Lower leg skin (tissue), 3 donors: ENCODE measurements around the gene TMEM135.

Source experiments
- POLR2A ChIP-seq, 2 donors: fragments of 450-650 bp; IDR thresholded peaks; one replicate each; pipeline ENCODE4 v1.6.1; 2016 to 2017; ENCODE audit warnings: antibody characterized with exemption in 2 of 2, mild to moderate bottlenecking in 1 of 2, moderate library complexity in 1 of 2
- TF ChIP-seq, protein P1 (sequence below), 3 donors: fragments of 450-650 bp; IDR thresholded peaks; one replicate each; pipeline ENCODE4 v1.5.1; 2016; ENCODE audit warnings: antibody characterized with exemption in 3 of 3, mild to moderate bottlenecking in 3 of 3, moderate library complexity in 2 of 3

DNA sequence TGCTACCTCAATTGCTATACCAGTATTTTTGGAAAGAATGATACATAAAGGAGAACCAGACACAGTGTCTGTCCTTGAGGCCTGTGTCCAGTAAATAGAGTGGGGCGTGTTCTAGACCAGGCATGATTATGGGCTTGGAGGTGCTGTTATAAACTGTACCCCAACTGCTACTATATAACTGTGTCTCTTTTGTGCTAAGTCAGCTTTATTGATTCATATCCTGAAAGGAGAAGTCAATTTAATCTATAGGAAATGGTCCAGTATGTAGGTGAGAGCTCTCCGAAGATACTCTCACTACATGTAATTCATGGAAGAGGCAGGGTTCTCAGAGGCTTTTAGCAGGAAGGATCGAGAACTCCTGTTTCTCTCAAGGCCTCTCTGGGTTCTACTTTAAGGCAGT lies 334.3 kb downstream of the TMEM135 start:
- TF ChIP-seq, protein P1, sequence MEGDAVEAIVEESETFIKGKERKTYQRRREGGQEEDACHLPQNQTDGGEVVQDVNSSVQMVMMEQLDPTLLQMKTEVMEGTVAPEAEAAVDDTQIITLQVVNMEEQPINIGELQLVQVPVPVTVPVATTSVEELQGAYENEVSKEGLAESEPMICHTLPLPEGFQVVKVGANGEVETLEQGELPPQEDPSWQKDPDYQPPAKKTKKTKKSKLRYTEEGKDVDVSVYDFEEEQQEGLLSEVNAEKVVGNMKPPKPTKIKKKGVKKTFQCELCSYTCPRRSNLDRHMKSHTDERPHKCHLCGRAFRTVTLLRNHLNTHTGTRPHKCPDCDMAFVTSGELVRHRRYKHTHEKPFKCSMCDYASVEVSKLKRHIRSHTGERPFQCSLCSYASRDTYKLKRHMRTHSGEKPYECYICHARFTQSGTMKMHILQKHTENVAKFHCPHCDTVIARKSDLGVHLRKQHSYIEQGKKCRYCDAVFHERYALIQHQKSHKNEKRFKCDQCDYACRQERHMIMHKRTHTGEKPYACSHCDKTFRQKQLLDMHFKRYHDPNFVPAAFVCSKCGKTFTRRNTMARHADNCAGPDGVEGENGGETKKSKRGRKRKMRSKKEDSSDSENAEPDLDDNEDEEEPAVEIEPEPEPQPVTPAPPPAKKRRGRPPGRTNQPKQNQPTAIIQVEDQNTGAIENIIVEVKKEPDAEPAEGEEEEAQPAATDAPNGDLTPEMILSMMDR (IDR thresholded peaks at IDR 0.05): no peak
- no peak for TF ChIP-seq POLR2A (IDR thresholded peaks at IDR 0.05)
